ENCODE results near the gene EPHA5. TPM values are rescaled to one million over a fixed set of nuclear protein-coding genes. Genes with fewer than 3 reads are reported as not detected.

EPHA5 gene
- total and polyA plus RNA-seq, 9 of the 15 experiments (the other 6 are each of a cell fraction or from before 2014, with no cell fraction given) = 0.04 TPM; not detected in 8

DNA sequence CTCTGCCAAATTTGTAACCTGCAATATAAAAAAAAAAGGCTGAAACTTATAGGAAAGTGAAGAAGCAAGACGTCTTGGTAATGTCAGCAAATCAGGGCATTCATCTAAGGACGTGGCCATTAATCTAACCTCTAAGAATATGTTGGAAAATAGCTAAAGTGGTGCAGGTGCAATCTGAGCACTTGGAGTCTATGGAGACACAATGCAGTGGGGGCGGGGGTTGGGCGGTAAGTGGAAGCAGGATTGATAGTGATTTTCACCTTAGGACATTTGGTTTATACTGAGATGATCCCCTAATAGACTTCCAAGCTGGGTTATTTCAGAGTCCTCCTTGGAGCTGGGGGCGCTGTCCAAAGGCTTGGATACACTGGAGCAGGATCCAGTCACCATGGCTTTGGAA is 283.4 kb downstream of the EPHA5 start:
- no peak overlapping the region for H2AFZ ChIP-seq (ENCODE audit: low read depth, low read length)
- ChIA-PET POLR2A (no interaction called here), CTCF (ENCODE audit: low intra/inter-chr PET ratio) (no interaction called here)
- no peaks in the 10 kb centered on the region for H3K27me3 ChIP-seq (ENCODE audit: control insufficient read depth in 2 of 2, insufficient read depth in 2 of 2, low read length in 2 of 2)
- H3K4me2 ChIP-seq (ENCODE audit: insufficient read depth, low read length) = no peak overlapping the region
- no peak overlapping the region for H3K27ac ChIP-seq (ENCODE audit: extremely low read depth, low read depth, low read length)
- intact Hi-C loops (cut with micrococcal nuclease) (no loop called here), in situ Hi-C loops (cut with MboI) (no loop called here)
- no peaks in the 10 kb centered on the region for H3K36me3 ChIP-seq (ENCODE audit: control insufficient read depth, insufficient read depth, low read length)
- FAIRE-seq (no peak), DNase-seq (ENCODE audit: extremely low read depth in 1 of 4, low spot score in 3 of 4) (no peak), ATAC-seq (no peak)
- no TSS peak for BruUV-seq (replicated peaks)
- H3K79me2 ChIP-seq (ENCODE audit: control insufficient read depth, insufficient read depth, low read length) = no peaks in the 10 kb centered on the region
- no peak for TF ChIP-seq ZBTB8A (IDR thresholded peaks at IDR 0.05; ENCODE audit: partially characterized antibody)
- no peak overlapping the region for H3K4me3 ChIP-seq
- no peaks in the 10 kb centered on the region for H3K9me1 ChIP-seq (ENCODE audit: control insufficient read depth, insufficient read depth, low read length)
- H4K20me1 ChIP-seq (replicated peaks; ENCODE audit: control insufficient read depth, insufficient read depth, low read length) = no peaks in the 10 kb centered on the region
- no peak overlapping the region for H3K9ac ChIP-seq (ENCODE audit: insufficient read depth in 1 of 2, low read depth in 2 of 2, low read length in 2 of 2)
- no peaks in the 10 kb centered on the region; the same call in 1 of the 2 replicates for H3K9me3 ChIP-seq (replicated peaks; ENCODE audit: control insufficient read depth, insufficient read depth, low read depth, low read length)
- no peaks in the 10 kb centered on the region for H3K4me1 ChIP-seq (replicated peaks in 1 of 2; ENCODE audit: control insufficient read depth in 2 of 2, insufficient read depth in 2 of 2, low read length in 2 of 2)
- 0% methylated on average over 5 of the region's 5 CpGs for WGBS (ENCODE audit: insufficient coverage, low coverage, missing lambda C conversion rate)

- in situ Hi-C loops (cut with MboI) = no loop called here
- no peak for ATAC-seq
- no peak overlapping the region for H3K4me3 ChIP-seq
- TF ChIP-seq KDM4B (IDR thresholded peaks at IDR 0.05; ENCODE audit: borderline replicate concordance in 2 of 2, low read depth in 1 of 2) = no peak
- TF ChIP-seq TGIF2 (CRISPR knock-in tag; IDR thresholded peaks at IDR 0.05) = no peak
- TF ChIP-seq ZBTB49 (CRISPR knock-in tag; IDR thresholded peaks at IDR 0.05; ENCODE audit: borderline replicate concordance) = no peak
- TF ChIP-seq, protein P1, sequence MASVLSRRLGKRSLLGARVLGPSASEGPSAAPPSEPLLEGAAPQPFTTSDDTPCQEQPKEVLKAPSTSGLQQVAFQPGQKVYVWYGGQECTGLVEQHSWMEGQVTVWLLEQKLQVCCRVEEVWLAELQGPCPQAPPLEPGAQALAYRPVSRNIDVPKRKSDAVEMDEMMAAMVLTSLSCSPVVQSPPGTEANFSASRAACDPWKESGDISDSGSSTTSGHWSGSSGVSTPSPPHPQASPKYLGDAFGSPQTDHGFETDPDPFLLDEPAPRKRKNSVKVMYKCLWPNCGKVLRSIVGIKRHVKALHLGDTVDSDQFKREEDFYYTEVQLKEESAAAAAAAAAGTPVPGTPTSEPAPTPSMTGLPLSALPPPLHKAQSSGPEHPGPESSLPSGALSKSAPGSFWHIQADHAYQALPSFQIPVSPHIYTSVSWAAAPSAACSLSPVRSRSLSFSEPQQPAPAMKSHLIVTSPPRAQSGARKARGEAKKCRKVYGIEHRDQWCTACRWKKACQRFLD (CRISPR knock-in tag; IDR thresholded peaks at IDR 0.05) = no peak
- TF ChIP-seq ZNF3 (CRISPR knock-in tag; IDR thresholded peaks at IDR 0.05) = no peak
- no peak for TF ChIP-seq NR4A1 (CRISPR knock-in tag; IDR thresholded peaks at IDR 0.05)
- no peak for TF ChIP-seq NR4A1 (tag; IDR thresholded peaks at IDR 0.05)
- TF ChIP-seq, protein P2, sequence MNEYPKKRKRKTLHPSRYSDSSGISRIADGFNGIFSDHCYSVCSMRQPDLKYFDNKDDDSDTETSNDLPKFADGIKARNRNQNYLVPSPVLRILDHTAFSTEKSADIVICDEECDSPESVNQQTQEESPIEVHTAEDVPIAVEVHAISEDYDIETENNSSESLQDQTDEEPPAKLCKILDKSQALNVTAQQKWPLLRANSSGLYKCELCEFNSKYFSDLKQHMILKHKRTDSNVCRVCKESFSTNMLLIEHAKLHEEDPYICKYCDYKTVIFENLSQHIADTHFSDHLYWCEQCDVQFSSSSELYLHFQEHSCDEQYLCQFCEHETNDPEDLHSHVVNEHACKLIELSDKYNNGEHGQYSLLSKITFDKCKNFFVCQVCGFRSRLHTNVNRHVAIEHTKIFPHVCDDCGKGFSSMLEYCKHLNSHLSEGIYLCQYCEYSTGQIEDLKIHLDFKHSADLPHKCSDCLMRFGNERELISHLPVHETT (CRISPR knock-in tag; conservative IDR thresholded peaks at IDR 0.05 in 1 of 2, IDR thresholded peaks at IDR 0.05 in 1 of 2) = no peak
These were observed 286.5 kb downstream of the EPHA5 start for GRCh38 chr4:65383589-65384305.

More at GRCh38 chr4:65383589-65384305, 286.5 kb downstream of the EPHA5 start:
- WGBS (ENCODE audit: insufficient coverage, low coverage, missing lambda C conversion rate) = 1% methylated on average over 6 of the region's 6 CpGs
- no peak overlapping the region for H3K9ac ChIP-seq (ENCODE audit: insufficient read depth in 1 of 2, low read depth in 2 of 2, low read length in 2 of 2)
- ChIA-PET CTCF (ENCODE audit: low intra/inter-chr PET ratio) (no interaction called here), POLR2A (no interaction called here)
- no peaks in the 10 kb centered on the region for H4K20me1 ChIP-seq (replicated peaks; ENCODE audit: control insufficient read depth, insufficient read depth, low read length)
- no peaks in the 10 kb centered on the region for H3K79me2 ChIP-seq (ENCODE audit: control insufficient read depth, insufficient read depth, low read length)
- intact Hi-C loops (cut with micrococcal nuclease) = no loop called here
- no peak overlapping the region for H3K4me2 ChIP-seq (ENCODE audit: insufficient read depth, low read length)
- no peaks in the 10 kb centered on the region for H3K27me3 ChIP-seq (ENCODE audit: control insufficient read depth in 2 of 2, insufficient read depth in 2 of 2, low read length in 2 of 2)
- DNase-seq (ENCODE audit: extremely low read depth in 1 of 4, low spot score in 3 of 4) (no peak), FAIRE-seq (no peak)
- H3K9me1 ChIP-seq (ENCODE audit: control insufficient read depth, insufficient read depth, low read length) = no peaks in the 10 kb centered on the region
- H2AFZ ChIP-seq (ENCODE audit: low read depth, low read length) = no peak overlapping the region
- BruUV-seq (replicated peaks) = no TSS peak
- H3K36me3 ChIP-seq (ENCODE audit: control insufficient read depth, insufficient read depth, low read length) = no peaks in the 10 kb centered on the region
- no peaks in the 10 kb centered on the region for H3K9me3 ChIP-seq (replicated peaks; ENCODE audit: control insufficient read depth, insufficient read depth, low read depth, low read length)
- H3K27ac ChIP-seq (ENCODE audit: extremely low read depth, low read depth, low read length) = no peak overlapping the region
- no peaks in the 10 kb centered on the region for H3K4me1 ChIP-seq (replicated peaks in 1 of 2; ENCODE audit: control insufficient read depth in 2 of 2, insufficient read depth in 2 of 2, low read length in 2 of 2)

Data from K562 (cell line).